SK-N-MC (cell line): ENCODE measurements around the gene COMMD9.

Experiments
- DNase-seq: peaks from one replicate; pipeline ENCODE4 v3.0.0-alpha.2; 2011; ENCODE audit warnings: low read depth, low spot score
- H3K27ac ChIP-seq: fragments of 200-600 bp; sonication (generic); 2 replicates; pipeline ENCODE4 v1.5.1; 2016; ENCODE audit warnings: mixed run types
- H3K36me3 ChIP-seq: fragments of 200-600 bp; sonication (generic); 2 replicates; pipeline ENCODE4 v1.6.1; 2017; ENCODE audit warnings: antibody characterized with exemption, low read length, mixed read lengths; ENCODE audit not compliant: insufficient read depth
- H3K4me3 ChIP-seq: fragments of 200-600 bp; sonication (generic); 2 replicates; pipeline ENCODE4 v1.5.1; 2016
- H3K9ac ChIP-seq: fragments of 200-600 bp; sonication (generic); 2 replicates; pipeline ENCODE4 v1.8.0; 2017; ENCODE audit warnings: mixed run types, mixed read lengths; ENCODE audit not compliant: insufficient read length
- H3K9me3 ChIP-seq: fragments of 200-600 bp; sonication (generic); 2 replicates; pipeline ENCODE4 v1.6.1; 2017; ENCODE audit warnings: low read depth, mild to moderate bottlenecking, antibody characterized with exemption, low read length, moderate library complexity, mixed read lengths
- EZH2 ChIP-seq: fragments of 200-600 bp; sonication (generic); IDR thresholded peaks from one replicate; pipeline ENCODE4 v1.6.1; 2017; ENCODE audit warnings: antibody characterized with exemption
- FOXP2 ChIP-seq: optimal IDR thresholded peaks from 2 replicates; pipeline ENCODE3; 2011; ENCODE audit warnings: mild to moderate bottlenecking, moderate library complexity; ENCODE audit not compliant: insufficient read depth; ENCODE audit errors: extremely low read length, control extremely low read depth
- POLR2AphosphoS5 ChIP-seq: IDR thresholded peaks from 2 replicates; pipeline ENCODE4 v1.6.1; 2012; ENCODE audit warnings: mild to moderate bottlenecking, low read depth, low read length, borderline replicate concordance

The COMMD9 gene

DNA sequence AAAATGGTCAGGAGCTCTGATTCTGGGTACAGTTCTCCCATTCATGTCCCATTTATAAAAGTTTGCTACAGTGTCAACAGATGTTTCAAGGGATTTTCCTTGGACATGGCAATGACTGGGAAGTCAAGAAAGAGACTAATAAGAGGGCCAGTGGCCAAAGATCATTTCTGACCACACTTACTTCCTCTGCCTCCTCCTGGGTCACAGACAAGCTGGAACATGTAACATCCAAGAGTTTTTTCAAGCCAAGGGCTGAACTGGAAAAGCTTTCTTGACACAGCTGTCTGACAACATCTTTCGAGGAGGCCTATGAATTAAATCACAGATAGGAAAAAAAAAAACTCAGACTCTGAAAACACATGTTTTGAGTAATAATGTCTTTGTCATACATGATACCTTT lies 8.7 kb downstream of the COMMD9 start:
- no peak overlapping the region for H3K4me3 ChIP-seq
- DNase-seq: no peak
- TF ChIP-seq POLR2AphosphoS5 (no peak), EZH2 (no peak), FOXP2 (no peak)

GRCh38 chr11:36278531-36279282 lies 10.5 kb downstream of the COMMD9 start:
- TF ChIP-seq EZH2 (no peak), FOXP2 (no peak), POLR2AphosphoS5 (no peak)
- Histone ChIP-seq H3K9me3 (no peaks in the 10 kb centered on the region), H3K36me3 (peaks cover 4% of the 10 kb centered on the region; the same call in 1 of the 2 replicates), H3K27ac (no peak overlapping the region), H3K9ac (no peak overlapping the region), H3K4me3 (no peak overlapping the region)
- no peak for DNase-seq

More for the DNA sequence above, 8.7 kb downstream of the COMMD9 start:
- H3K27ac ChIP-seq: no peak overlapping the region
- H3K9me3 ChIP-seq: no peaks in the 10 kb centered on the region
- H3K36me3 ChIP-seq: no peaks in the 10 kb centered on the region
- no peak overlapping the region for H3K9ac ChIP-seq

GRCh38 chr11:36274414-36274813 lies 14.8 kb downstream of the COMMD9 start:
- Histone ChIP-seq H3K27ac (no peak overlapping the region), H3K4me3 (no peak overlapping the region), H3K36me3 (peaks cover 8% of the 10 kb centered on the region; the same call in 1 of the 2 replicates), H3K9ac (no peak overlapping the region), H3K9me3 (no peaks in the 10 kb centered on the region)
- TF ChIP-seq EZH2: no peak
- DNase-seq: no peak

GRCh38 chr11:36273110-36273509 lies 16.1 kb downstream of the COMMD9 start:
- DNase-seq: no peak
- Histone ChIP-seq H3K9ac (no peak overlapping the region), H3K36me3 (peaks cover 8% of the 10 kb centered on the region; the same call in 1 of the 2 replicates), H3K4me3 (no peak overlapping the region), H3K9me3 (no peaks in the 10 kb centered on the region), H3K27ac (no peak overlapping the region)
- TF ChIP-seq EZH2: no peak
- no peak for TF ChIP-seq POLR2AphosphoS5
- TF ChIP-seq FOXP2: no peak

DNA sequence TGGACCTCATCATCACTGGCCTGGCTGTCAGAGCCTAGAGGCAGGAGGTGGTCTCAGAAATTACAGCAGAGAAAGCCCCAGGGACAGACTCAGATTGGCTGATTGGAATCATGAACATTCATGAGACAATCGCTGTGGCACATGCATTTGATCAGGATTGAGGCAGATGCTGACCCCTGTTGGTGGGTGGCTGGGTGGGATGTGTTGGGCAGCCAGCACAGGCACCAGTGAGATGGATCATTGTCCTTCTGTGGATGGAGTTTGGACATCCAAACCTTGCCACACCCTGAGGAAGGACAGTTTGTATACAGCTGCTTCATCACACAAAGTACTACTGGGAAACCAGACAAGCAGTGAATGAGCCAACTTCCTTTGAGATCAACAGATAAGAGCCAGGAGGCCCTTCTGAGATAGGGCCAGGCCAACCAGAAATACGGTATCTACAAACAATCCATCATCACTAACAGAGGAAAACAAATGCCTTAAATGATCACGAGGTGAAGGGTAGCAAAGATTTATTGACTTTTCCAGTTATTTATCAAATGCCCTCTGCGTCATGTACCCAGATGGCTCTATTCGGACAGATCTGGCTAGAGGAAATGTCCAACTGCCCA lies 17.3 kb downstream of the COMMD9 start:
- Histone ChIP-seq H3K9me3 (no peaks in the 10 kb centered on the region), H3K36me3 (peaks cover 8% of the 10 kb centered on the region; the same call in 1 of the 2 replicates), H3K4me3 (no peak overlapping the region), H3K9ac (no peak overlapping the region), H3K27ac (no peak overlapping the region)
- DNase-seq: no peak
- TF ChIP-seq POLR2AphosphoS5 (no peak), FOXP2 (no peak), EZH2 (no peak)

DNA sequence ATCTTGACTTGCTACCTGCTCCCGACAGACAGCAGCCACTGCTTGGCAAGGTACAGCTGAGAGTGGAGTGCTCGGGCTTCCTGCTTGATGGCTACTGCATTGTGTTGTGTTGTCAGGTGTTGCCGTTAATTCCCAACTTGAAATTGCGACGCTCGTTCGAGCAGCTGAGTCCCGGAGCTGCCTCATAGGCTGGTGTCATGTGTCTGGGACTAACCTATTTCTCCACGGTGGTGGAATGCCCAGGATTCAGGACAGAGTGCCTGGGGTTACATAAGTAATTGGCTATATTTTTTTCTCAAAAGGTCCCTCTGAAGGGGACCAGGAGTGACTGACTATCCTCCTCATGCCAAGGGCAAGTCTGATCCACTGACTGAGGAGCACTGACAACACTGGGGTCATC lies 18.5 kb downstream of the COMMD9 start:
- no peak for DNase-seq
- Histone ChIP-seq H3K36me3 (peaks cover 8% of the 10 kb centered on the region; the same call in 1 of the 2 replicates), H3K9ac (no peak overlapping the region)

GRCh38 chr11:36268337-36268985 lies 20.8 kb downstream of the COMMD9 start:
- H3K27ac ChIP-seq: no peak overlapping the region
- TF ChIP-seq FOXP2: no peak
- no peak for TF ChIP-seq EZH2
- no peak for TF ChIP-seq POLR2AphosphoS5
- no peak overlapping the region for H3K9ac ChIP-seq
- no peaks in the 10 kb centered on the region for H3K9me3 ChIP-seq
- H3K36me3 ChIP-seq: peaks cover 3% of the 10 kb centered on the region; the same call in 1 of the 2 replicates
- H3K4me3 ChIP-seq: no peak overlapping the region
- DNase-seq: no peak

More for the DNA sequence above, 18.5 kb downstream of the COMMD9 start:
- TF ChIP-seq FOXP2 (no peak), POLR2AphosphoS5 (no peak), EZH2 (no peak)
- Histone ChIP-seq H3K4me3 (no peak overlapping the region), H3K9me3 (no peaks in the 10 kb centered on the region), H3K27ac (no peak overlapping the region)

- Histone ChIP-seq H3K4me3 (no peak overlapping the region), H3K36me3 (no peaks in the 10 kb centered on the region), H3K27ac (no peak overlapping the region), H3K9me3 (no peaks in the 10 kb centered on the region), H3K9ac (no peak overlapping the region)
- DNase-seq: no peak
- TF ChIP-seq EZH2 (no peak), FOXP2 (no peak), POLR2AphosphoS5 (no peak)
These were observed 22.5 kb downstream of the COMMD9 start for GRCh38 chr11:36266767-36267166.
